H1 (cell line): ENCODE measurements around the gene GCC1. TPM values are rescaled to one million over a fixed set of nuclear protein-coding genes. Genes with fewer than 3 reads are reported as not detected.

Experiments used
- CTCF ChIA-PET: fragments of 300-600 bp; sonication (Branson Sonifier 250); formaldehyde crosslinking; loops from one replicate; lab custom pipeline; 2021; ENCODE audit not compliant: partially characterized antibody; lab: Charles Lee
- POLR2A ChIA-PET: fragments of 300-600 bp; sonication (Branson Sonifier 250); formaldehyde crosslinking; loops from one replicate; lab custom pipeline; 2021; ENCODE audit warnings: inconsistent platforms; ENCODE audit not compliant: partially characterized antibody; lab: Charles Lee
- DNase-seq, 2 experiments: peaks; one replicate each; pipeline versions ENCODE4 v3.0.0 to v3.0.0-alpha.2; 2010 to 2022; ENCODE audit warnings: low spot score in 2 of 2, low read depth in 1 of 2, mixed read lengths in 1 of 2
- FAIRE-seq: peaks from 2 replicates; lab custom pipeline; 2011; peaks lifted over from hg19 to GRCh38; lab: Jason Lieb, UNC
- H2AFZ ChIP-seq: 2 replicates; pipeline ENCODE4 v1.8.1; 2012; ENCODE audit warnings: low read length, inconsistent platforms
- H2AK5ac ChIP-seq: 2 replicates; pipeline ENCODE4 v1.6.1; 2013; ENCODE audit warnings: low read depth, low read length
- H2BK120ac ChIP-seq: replicated peaks from 2 replicates; pipeline ENCODE3; 2013; ENCODE audit warnings: low read depth, low read length, inconsistent platforms
- H2BK12ac ChIP-seq: 2 replicates; pipeline ENCODE4 v1.6.1; 2013; ENCODE audit warnings: low read depth, low read length
- H2BK15ac ChIP-seq: 2 replicates; pipeline ENCODE4 v1.6.1; 2013; ENCODE audit warnings: low read length
- H2BK20ac ChIP-seq: 2 replicates; pipeline ENCODE4 v1.6.1; 2013; ENCODE audit warnings: low read length
- H2BK5ac ChIP-seq: 2 replicates; pipeline ENCODE4 v1.6.1; 2013; ENCODE audit warnings: low read depth, low read length
- H3K14ac ChIP-seq: 2 replicates; pipeline ENCODE4 v1.6.1; 2013; ENCODE audit warnings: inconsistent platforms; ENCODE audit not compliant: insufficient read length
- H3K18ac ChIP-seq: 2 replicates; pipeline ENCODE4 v1.6.1; 2013; ENCODE audit warnings: low read length; ENCODE audit errors: extremely low read depth
- H3K23ac ChIP-seq: 2 replicates; pipeline ENCODE4 v1.6.1; 2013; ENCODE audit warnings: inconsistent platforms; ENCODE audit not compliant: insufficient read length
- H3K23me2 ChIP-seq: 2 replicates; pipeline ENCODE4 v1.6.1; 2013; ENCODE audit warnings: low read depth, low read length
- H3K27ac ChIP-seq: 2 replicates; pipeline ENCODE4 v1.6.1; 2011; ENCODE audit warnings: low read depth, low read length, inconsistent platforms
- H3K27me3 ChIP-seq, 4 experiments: replicated peaks in 1 of 4; 1 replicate in 1 of 4; 2 replicates in 3 of 4; pipeline versions ENCODE4 v1.6.1 to v1.8.1; 2011 to 2013; ENCODE audit warnings: low read length in 3 of 4, mild to moderate bottlenecking in 3 of 4, inconsistent platforms in 2 of 4, mixed read lengths in 2 of 4, moderate library complexity in 1 of 4; ENCODE audit not compliant: control insufficient read depth in 3 of 4, insufficient read depth in 3 of 4; ENCODE audit errors: extremely low read depth in 1 of 4
- H3K36me3 ChIP-seq, 4 experiments: 2 replicates each; pipeline versions ENCODE4 v1.6.1 to v1.8.1; 2011 to 2013; ENCODE audit warnings: mild to moderate bottlenecking in 4 of 4, low read length in 3 of 4, moderate library complexity in 2 of 4, control low read depth in 1 of 4, inconsistent platforms in 1 of 4; ENCODE audit not compliant: insufficient read depth in 4 of 4, control insufficient read depth in 2 of 4
- H3K4ac ChIP-seq: replicated peaks from 2 replicates; pipeline ENCODE3; 2013; ENCODE audit warnings: low read length, low read depth, mixed read lengths, inconsistent platforms; ENCODE audit not compliant: insufficient read length
- H3K4me1 ChIP-seq, 4 experiments: replicated peaks in 1 of 4; 1 replicate in 1 of 4; 2 replicates in 3 of 4; pipeline versions ENCODE4 v1.6.1 to v1.8.1; 2011 to 2013; ENCODE audit warnings: low read length in 3 of 4, inconsistent platforms in 2 of 4, mixed read lengths in 1 of 4; ENCODE audit not compliant: insufficient read depth in 4 of 4, control insufficient read depth in 3 of 4
- H3K4me2 ChIP-seq, 2 experiments: 2 replicates each; pipeline versions ENCODE4 v1.6.1 to v1.8.1; 2011 to 2013; ENCODE audit warnings: low read depth in 2 of 2, low read length in 2 of 2, control low read depth in 1 of 2, inconsistent platforms in 1 of 2, mild to moderate bottlenecking in 1 of 2; ENCODE audit not compliant: insufficient read depth in 1 of 2
- H3K4me3 ChIP-seq, 4 experiments: fragments of 200-600, 300-600 bp in 1 of 4; sonication (generic), shearing (Covaris generic), sonication (Bioruptor Twin) in 1 of 4; 2 replicates each; pipeline versions ENCODE4 v1.5.1 to v1.8.1; 2011 to 2016; ENCODE audit warnings: low read length in 4 of 4, low read depth in 3 of 4, control low read depth in 2 of 4, inconsistent platforms in 2 of 4, mild to moderate bottlenecking in 2 of 4, mixed read lengths in 1 of 4, moderate library complexity in 1 of 4; ENCODE audit not compliant: insufficient read depth in 2 of 4; ENCODE audit errors: extremely low read depth in 1 of 4
- H3K56ac ChIP-seq: replicated peaks from 2 replicates; pipeline ENCODE3; 2013; ENCODE audit warnings: low read depth, mild to moderate bottlenecking, mixed read lengths, low read length, inconsistent platforms; ENCODE audit not compliant: insufficient read length
- H3K79me1 ChIP-seq: 2 replicates; pipeline ENCODE4 v1.6.1; 2013; ENCODE audit warnings: low read depth, low read length, control low read depth
- H3K79me2 ChIP-seq, 2 experiments: 2 replicates each; pipeline versions ENCODE4 v1.6.1 to v1.8.1; 2012 to 2013; ENCODE audit warnings: low read length in 2 of 2, mild to moderate bottlenecking in 2 of 2, inconsistent platforms in 1 of 2; ENCODE audit not compliant: insufficient read depth in 2 of 2, control insufficient read depth in 1 of 2
- H3K9ac ChIP-seq, 4 experiments: replicated peaks in 1 of 4; 1 replicate in 1 of 4; 2 replicates in 3 of 4; pipeline versions ENCODE4 v1.6.1 to v1.8.1; 2011 to 2013; ENCODE audit warnings: low read depth in 3 of 4, low read length in 3 of 4, control low read depth in 2 of 4, mild to moderate bottlenecking in 2 of 4, moderate library complexity in 2 of 4, inconsistent platforms in 1 of 4; ENCODE audit errors: extremely low read depth in 1 of 4
- H3K9me3 ChIP-seq, 2 experiments: 2 replicates each; pipeline versions ENCODE4 v1.6.1 to v1.8.1; 2012 to 2013; ENCODE audit warnings: mild to moderate bottlenecking in 2 of 2, moderate library complexity in 2 of 2, control low read depth in 1 of 2, inconsistent platforms in 1 of 2, low read depth in 1 of 2, low read length in 1 of 2, mixed read lengths in 1 of 2; ENCODE audit not compliant: insufficient read depth in 2 of 2
- H4K20me1 ChIP-seq, 2 experiments: replicated peaks in 1 of 2; 2 replicates each; pipeline versions ENCODE3 to v1.8.1; 2011 to 2013; ENCODE audit warnings: inconsistent platforms in 2 of 2, low read length in 2 of 2, mild to moderate bottlenecking in 1 of 2; ENCODE audit not compliant: insufficient read depth in 2 of 2, control insufficient read depth in 1 of 2
- H4K5ac ChIP-seq: 2 replicates; pipeline ENCODE4 v1.6.1; 2013; ENCODE audit warnings: low read length, low read depth, mixed read lengths, inconsistent platforms; ENCODE audit not compliant: insufficient read length
- H4K8ac ChIP-seq: 2 replicates; pipeline ENCODE4 v1.8.0; 2013; ENCODE audit warnings: mild to moderate bottlenecking, moderate library complexity, low read length, inconsistent platforms; ENCODE audit not compliant: insufficient read depth; ENCODE audit errors: extremely low read depth
- H4K91ac ChIP-seq: replicated peaks from 2 replicates; pipeline ENCODE3; 2013; ENCODE audit warnings: low read length, mixed read lengths, inconsistent platforms; ENCODE audit not compliant: insufficient read length
- EZH2 ChIP-seq: fragments of 200-600 bp; sonication (generic); IDR thresholded peaks from 2 replicates; pipeline ENCODE4 v1.7.1; 2012; ENCODE audit warnings: low read depth, mild to moderate bottlenecking, moderate library complexity, low read length, inconsistent platforms; ENCODE audit not compliant: severe bottlenecking
- HDAC2 ChIP-seq, 2 experiments: fragments of 300-600 bp in 1 of 2; sonication (generic) in 1 of 2; IDR thresholded peaks; 2 replicates each; pipeline ENCODE4 v1.6.1; 2011 to 2012; ENCODE audit warnings: low read depth in 2 of 2, low read length in 2 of 2, mild to moderate bottlenecking in 2 of 2, moderate library complexity in 2 of 2, borderline replicate concordance in 1 of 2, inconsistent platforms in 1 of 2
- HDAC6 ChIP-seq: IDR thresholded peaks from one replicate; pipeline ENCODE4 v1.7.1; 2012; ENCODE audit warnings: low read depth, mild to moderate bottlenecking, inconsistent platforms, low read length, moderate library complexity
- SRF ChIP-seq: IDR thresholded peaks from 2 replicates; pipeline ENCODE4 v1.6.1; 2011; ENCODE audit warnings: mild to moderate bottlenecking, low read depth, low read length, moderate library complexity
- WGBS, 2 experiments: shearing (Covaris generic) in 1 of 2; methylation state at CpG; one replicate each; pipeline versions ENCODE4 v1.1.6 to v1.1.7; 2013 to 2015; ENCODE audit warnings: low lambda C conversion rate in 2 of 2, mixed read lengths in 2 of 2, inconsistent platforms in 1 of 2, low coverage in 1 of 2, missing lambda C conversion rate in 1 of 2; ENCODE audit not compliant: insufficient replicate concordance in 2 of 2, insufficient coverage in 1 of 2, insufficient read length in 1 of 2; ENCODE audit errors: extremely low coverage in 1 of 2, missing lambda C conversion rate in 1 of 2; 5-methylcytosine and 5-hydroxymethylcytosine counted together
- polyA plus RNA-seq, 7 experiments: library from polyadenylated mRNA; depleted of rRNA in 3 of 7; stranded (reverse) in 5 of 7; unstranded in 2 of 7; fragments of >200 nt in 5 of 7; fragments of 200-250 nt in 2 of 7; gene quantifications; 1 replicate in 5 of 7; 2 replicates in 1 of 7; 4 replicates in 1 of 7; pipeline versions ENCODE4 v1.2.1 to v1.2.3, GENCODE V29; 2011 to 2013; ENCODE audit warnings: missing spikeins in 2 of 7, mixed read lengths in 2 of 7
- total RNA-seq: library from RNA; stranded (reverse); fragmentation: NEBNext Ultra II Directional; extraction: Animal tissue kit (Norgen Biotek cat#: 25700); gene quantifications from 2 replicates; pipeline ENCODE4 v1.2.1, GENCODE V29; 2021

Gene GCC1
- total and polyA plus RNA-seq, 2 of the 8 experiments (the other 6 are each of a cell fraction or from before 2014, with no cell fraction given): 3.3 to 15.0 TPM

DNA sequence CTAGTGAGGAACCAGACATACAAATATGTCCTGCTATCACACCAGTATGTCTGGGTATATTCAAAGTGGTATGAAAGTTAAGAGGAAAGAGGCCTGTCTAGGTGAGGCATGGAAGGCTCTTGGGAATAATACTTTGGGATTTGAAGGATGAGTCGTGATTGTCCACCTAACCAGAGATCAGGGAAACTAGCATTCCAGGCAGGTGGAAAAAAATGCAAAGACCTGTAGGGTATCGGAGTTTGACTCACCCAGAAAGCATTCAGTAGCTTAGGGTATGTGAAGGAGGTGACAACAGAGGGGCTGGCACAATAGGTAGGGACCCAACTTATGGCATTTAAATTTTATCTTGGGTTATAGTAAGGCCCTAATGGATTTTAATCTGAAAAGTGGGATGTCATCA is 950 bp upstream of the GCC1 start:
- POLR2A ChIA-PET: interaction anchor here (1.1 to 1.6 kb wide), 3 partner anchors 49 to 96 kb away, joined by 3 to 5 read pairs (median 4); no protein-coding TSS in a partner anchor
- no peak overlapping the region for H3K4me3 ChIP-seq
- TF ChIP-seq HDAC2 (IDR thresholded peaks at IDR 0.05; ENCODE audit: borderline replicate concordance in 1 of 2, low read depth in 2 of 2, low read length in 2 of 2) (no peak), HDAC6 (no peak), SRF (no peak), EZH2 (no peak)

More for the DNA sequence above, 950 bp upstream of the GCC1 start:
- no peak overlapping the region for H3K9ac ChIP-seq
- H3K9me3 ChIP-seq: no peaks in the 10 kb centered on the region
- H4K20me1 ChIP-seq: peaks cover 6 to 18% of the 10 kb centered on the region in 2 experiments
- H3K4me2 ChIP-seq: peak overlapping the region in 1 of 2 experiments; percentile 81; a peak in 1 of 4 replicates
- H2BK20ac ChIP-seq: no peak overlapping the region
- no peak overlapping the region for H4K5ac ChIP-seq
- CTCF ChIA-PET: interaction anchor here (0.6 to 2.6 kb wide), 7 partner anchors 9 to 518 kb away, joined by 3 to 16 read pairs (median 4); no protein-coding TSS in a partner anchor
- FAIRE-seq: no peak
- H4K8ac ChIP-seq: no peak overlapping the region
- peaks cover 11% of the 10 kb centered on the region; the same call in 1 of the 2 replicates for H3K79me1 ChIP-seq
- H2AK5ac ChIP-seq: no peak overlapping the region; the same call in 1 of the 2 replicates
- no peak overlapping the region for H3K14ac ChIP-seq
- no peak overlapping the region for H2BK5ac ChIP-seq
- no peak overlapping the region for H3K27ac ChIP-seq
- H3K23me2 ChIP-seq: peaks cover 10% of the 10 kb centered on the region
- no peak overlapping the region for H4K91ac ChIP-seq
- WGBS, 2 experiments: 90% methylated on average over 2 of the region's 2 CpGs; no CpG with 5 or more reads in 1 of the 2 experiments
- no peak for DNase-seq
- peaks cover 0 to 19% of the 10 kb centered on the region in 2 experiments; a peak in 1 of 4 replicates for H3K79me2 ChIP-seq
- no peak overlapping the region for H2BK120ac ChIP-seq
- H3K56ac ChIP-seq: no peak overlapping the region
- H3K27me3 ChIP-seq: peaks cover 5 to 23% (median 22%) of the 10 kb centered on the region in 4 experiments
- no peak overlapping the region for H3K18ac ChIP-seq
- H3K4me1 ChIP-seq: peaks cover 6 to 18% (median 8%) of the 10 kb centered on the region in 4 experiments
- H2BK12ac ChIP-seq: no peak overlapping the region; the same call in 1 of the 2 replicates
- H3K4ac ChIP-seq: no peak overlapping the region
- H2BK15ac ChIP-seq: no peak overlapping the region
- peaks cover 5 to 24% (median 15%) of the 10 kb centered on the region in 4 experiments for H3K36me3 ChIP-seq
- H3K23ac ChIP-seq: no peak overlapping the region
- no peak overlapping the region for H2AFZ ChIP-seq
